Keratinocyte (primary cell): ENCODE results near the gene TADA3.

ENCODE experiments used
- EZH2 ChIP-seq: IDR thresholded peaks from one replicate; pipeline ENCODE4 v1.6.1; 2012; ENCODE audit warnings: inconsistent platforms, mild to moderate bottlenecking, low read length, moderate library complexity
- TF ChIP-seq, protein P1 (sequence below), 3 experiments: IDR thresholded peaks in 1 of 3; conservative IDR thresholded peaks in 1 of 3; optimal IDR thresholded peaks in 1 of 3; 2 replicates in 2 of 3; 3 replicates in 1 of 3; pipeline versions ENCODE3 to v1.5.1; 2011; ENCODE audit warnings: low read length in 3 of 3, mild to moderate bottlenecking in 3 of 3, moderate library complexity in 2 of 3, control low read depth in 1 of 3, inconsistent platforms in 1 of 3; ENCODE audit not compliant: insufficient read depth in 2 of 3; ENCODE audit errors: extremely low read depth in 1 of 3

DNA sequence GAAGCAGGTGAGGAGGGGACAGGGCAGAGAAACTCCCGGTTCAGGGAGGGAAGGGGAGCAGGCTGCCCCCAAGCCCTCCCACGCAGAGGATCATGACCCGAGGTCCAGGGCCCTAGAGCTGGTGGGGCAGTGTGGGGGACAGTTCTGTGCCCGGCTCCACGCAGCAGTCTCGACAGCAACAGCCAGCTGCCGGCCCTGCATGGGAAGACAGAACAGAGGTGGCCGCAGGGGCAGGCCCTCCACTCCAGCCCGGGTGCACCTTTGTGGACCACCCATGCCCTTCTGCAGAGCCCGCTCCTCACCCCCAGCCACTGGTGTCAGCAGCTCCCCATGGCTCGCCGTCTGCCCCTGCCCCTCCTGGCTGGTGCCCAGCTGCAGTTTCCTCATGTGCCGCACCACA, 34.8 kb downstream of the TADA3 start:
- TF ChIP-seq, protein P1, sequence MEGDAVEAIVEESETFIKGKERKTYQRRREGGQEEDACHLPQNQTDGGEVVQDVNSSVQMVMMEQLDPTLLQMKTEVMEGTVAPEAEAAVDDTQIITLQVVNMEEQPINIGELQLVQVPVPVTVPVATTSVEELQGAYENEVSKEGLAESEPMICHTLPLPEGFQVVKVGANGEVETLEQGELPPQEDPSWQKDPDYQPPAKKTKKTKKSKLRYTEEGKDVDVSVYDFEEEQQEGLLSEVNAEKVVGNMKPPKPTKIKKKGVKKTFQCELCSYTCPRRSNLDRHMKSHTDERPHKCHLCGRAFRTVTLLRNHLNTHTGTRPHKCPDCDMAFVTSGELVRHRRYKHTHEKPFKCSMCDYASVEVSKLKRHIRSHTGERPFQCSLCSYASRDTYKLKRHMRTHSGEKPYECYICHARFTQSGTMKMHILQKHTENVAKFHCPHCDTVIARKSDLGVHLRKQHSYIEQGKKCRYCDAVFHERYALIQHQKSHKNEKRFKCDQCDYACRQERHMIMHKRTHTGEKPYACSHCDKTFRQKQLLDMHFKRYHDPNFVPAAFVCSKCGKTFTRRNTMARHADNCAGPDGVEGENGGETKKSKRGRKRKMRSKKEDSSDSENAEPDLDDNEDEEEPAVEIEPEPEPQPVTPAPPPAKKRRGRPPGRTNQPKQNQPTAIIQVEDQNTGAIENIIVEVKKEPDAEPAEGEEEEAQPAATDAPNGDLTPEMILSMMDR (optimal IDR thresholded peaks at IDR 0.05 in 1 of 3, IDR thresholded peaks at IDR 0.05 in 1 of 3, conservative IDR thresholded peaks at IDR 0.05 in 1 of 3; ENCODE audit: extremely low read depth in 1 of 3, insufficient read depth in 2 of 3, low read length in 3 of 3), result no peak
- no peak for TF ChIP-seq EZH2
